Ureter (tissue), 1 donor: ENCODE results near the gene FOXN1. TPM values are rescaled to one million over a fixed set of nuclear protein-coding genes. Genes with fewer than 3 reads are reported as not detected.
"Not testable (repeated sequence)": the region's sequence is repeated elsewhere in the genome, so short reads cannot be mapped to it uniquely, and the experiment has no call there.

Experiments used
- DNase-seq: peaks from one replicate; pipeline ENCODE4 v3.0.0-alpha.2; 2020; ENCODE audit warnings: low spot score
- total RNA-seq: library from RNA; stranded (reverse); gene quantifications from one replicate; pipeline ENCODE4 v1.2.4, GENCODE V29; 2023
- donor health status: DM: yes; HTN: yes; CAD: no.

The FOXN1 gene
- total RNA-seq, 1 donor from 2014 or later = 1.5 TPM

- DNase-seq = no peak
Observed at GRCh38 chr17:28573040-28573380, 66.9 kb downstream of the FOXN1 start.

GRCh38 chr17:28573521-28573920 is 67.4 kb downstream of the FOXN1 start:
- no peak for DNase-seq

DNA sequence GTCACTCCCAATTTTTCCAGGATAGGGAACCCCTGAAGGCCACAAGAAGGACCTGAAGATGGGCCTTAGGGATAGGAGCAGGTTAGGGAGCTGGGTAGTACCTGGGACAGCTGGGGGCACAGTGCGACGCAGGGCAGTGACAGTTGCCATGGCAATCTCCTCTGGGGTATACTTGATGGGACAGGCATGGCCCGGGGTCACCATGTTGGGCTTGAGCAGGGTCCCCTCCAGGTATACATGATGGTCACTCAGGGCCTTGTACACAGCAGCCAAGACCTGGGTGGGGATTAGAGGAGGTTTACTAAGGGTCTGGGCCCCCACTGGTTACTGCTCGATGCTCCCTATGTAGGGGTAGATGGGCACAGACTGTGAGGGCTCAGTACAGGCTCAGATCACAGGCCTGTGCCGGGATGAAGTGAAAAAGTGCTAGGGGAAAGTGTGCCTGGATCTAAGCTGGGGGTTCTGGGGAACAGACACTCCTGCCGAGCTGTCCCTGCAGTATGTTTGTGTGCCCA is 67.9 kb downstream of the FOXN1 start:
- no peak for DNase-seq

DNA sequence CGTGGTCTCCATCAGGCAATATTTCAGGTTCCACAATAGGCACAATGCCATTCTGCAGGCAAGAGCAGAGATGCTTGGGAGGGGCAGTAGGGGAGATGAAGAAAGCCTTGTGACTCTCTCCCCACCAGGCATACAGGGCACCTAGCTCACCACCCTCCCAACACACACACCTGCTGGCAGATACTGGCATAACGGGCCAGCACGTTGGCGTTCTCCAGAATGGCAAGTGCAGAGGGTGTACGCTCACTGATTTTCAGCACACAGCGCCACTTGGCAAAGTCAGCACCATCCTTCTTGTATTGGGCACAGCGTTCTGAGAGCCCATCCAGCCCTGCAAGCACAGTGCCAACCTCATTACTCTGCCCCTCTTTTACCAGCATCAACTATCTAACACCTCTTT is 68.4 kb downstream of the FOXN1 start:
- no peak for DNase-seq

GRCh38 chr17:28575126-28575795 is 69.1 kb downstream of the FOXN1 start:
- no peak for DNase-seq

GRCh38 chr17:28576016-28576415 is 69.9 kb downstream of the FOXN1 start:
- not testable (repeated sequence) for DNase-seq

DNA sequence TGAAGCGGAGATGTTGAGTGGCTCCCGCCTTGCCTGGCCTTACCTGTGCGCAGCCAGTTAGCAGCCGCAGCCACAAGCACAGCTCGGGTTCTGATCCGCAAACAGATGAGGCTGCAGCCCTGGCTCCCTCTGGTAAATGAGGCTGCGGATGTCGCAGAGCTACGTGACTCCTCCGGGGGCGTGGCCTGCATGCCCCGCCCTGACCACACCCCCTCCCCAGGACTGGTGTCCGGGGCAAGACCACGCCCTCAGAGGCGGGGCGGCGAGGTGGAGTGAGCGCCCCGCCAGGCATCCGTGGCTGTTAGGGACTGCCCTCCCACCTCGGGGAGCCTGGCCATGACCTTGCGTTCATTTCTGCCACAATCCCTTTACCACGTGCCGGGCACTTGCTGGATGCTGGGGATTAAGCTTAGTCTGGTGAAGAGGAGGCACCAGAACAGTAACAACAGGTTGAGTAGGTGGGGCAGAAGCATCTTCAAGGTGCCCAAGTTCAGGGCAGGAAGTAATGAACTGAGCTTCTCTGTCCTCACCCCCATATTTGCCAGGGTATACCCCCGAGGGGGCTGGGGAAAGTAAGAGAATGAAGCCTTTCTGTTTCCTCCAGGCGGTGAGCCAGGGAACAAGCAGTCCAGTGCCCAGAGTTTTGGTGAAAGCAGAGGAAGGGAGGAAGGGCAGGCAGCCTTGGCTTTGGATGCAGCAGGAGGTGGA is 70.8 kb downstream of the FOXN1 start, which contains the start of gene ALDOC:
Gene ALDOC, minus strand, starts transcription at position 138 of the 708 bp plus-strand sequence. CDS start 1,363 bp downstream, outside the sequence.
- DNase-seq = peak; percentile 97

DNA sequence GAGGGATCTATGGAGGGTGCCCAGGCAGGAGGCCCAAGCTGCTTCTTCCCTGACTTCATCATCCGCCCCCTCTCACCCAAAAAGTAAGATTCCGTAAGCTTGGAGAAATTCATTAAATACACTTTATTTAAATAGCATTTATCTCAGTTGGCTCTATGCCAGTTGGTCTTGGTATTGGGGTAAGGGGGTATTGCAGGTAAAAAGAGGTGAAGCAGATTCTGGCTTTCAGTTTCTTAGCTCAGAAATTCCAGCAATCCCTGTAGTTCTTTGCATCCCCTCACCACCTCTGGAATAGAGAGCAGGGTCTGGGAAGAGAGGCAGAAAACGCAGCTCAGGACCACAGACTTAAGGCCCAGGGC is 71.3 kb downstream of the FOXN1 start:
- no peak for DNase-seq

DNA sequence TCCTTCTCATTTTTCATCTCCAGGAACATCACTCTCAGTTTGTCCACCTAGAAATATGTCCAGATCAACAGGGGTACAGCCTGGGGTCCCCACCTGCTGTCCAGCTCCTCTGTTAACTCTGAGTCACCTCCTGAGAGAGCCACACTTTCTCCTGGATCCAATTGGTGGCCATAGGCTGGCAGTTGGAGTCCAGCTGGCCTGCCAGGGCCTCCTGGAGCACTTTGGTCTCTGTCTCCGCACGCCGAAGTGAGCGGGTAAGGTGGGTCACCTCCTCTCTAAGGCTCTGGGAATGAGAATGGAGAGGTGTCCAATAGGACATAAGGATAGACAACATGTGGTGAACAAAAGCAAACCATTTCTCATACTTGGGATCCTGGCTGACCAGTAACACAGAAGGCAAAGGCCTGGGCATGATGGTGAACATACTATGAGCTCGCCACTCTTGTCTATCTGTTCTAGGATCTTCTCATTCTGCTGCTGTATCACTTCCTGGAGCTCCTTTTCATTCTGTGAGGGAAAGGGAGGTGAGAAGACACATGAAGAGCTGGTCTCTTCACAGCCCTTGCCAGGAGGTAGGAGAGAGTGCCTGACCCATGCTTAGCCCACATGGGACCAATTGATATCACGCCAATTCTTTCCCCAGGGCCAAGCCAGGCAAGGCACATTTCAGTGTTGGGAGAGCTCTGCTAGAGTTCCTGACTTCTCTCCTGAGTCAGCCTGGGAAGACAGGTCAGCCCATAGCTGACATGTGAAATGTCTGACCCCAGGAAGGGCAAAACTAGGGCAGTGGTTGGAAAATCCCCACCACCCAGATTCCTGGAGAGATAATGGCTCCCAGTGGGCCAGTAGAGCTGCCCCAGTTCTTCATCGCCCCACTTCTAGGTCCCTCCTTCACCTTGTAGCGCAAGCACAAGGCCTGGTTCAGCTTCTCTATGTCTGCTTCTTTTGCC is 72.4 kb downstream of the FOXN1 start:
- no peak for DNase-seq

- no peak for DNase-seq
Observed at GRCh38 chr17:28579526-28579925, 73.4 kb downstream of the FOXN1 start.

- DNase-seq = no peak
Observed at GRCh38 chr17:28580959-28581358, 74.8 kb downstream of the FOXN1 start.

DNA sequence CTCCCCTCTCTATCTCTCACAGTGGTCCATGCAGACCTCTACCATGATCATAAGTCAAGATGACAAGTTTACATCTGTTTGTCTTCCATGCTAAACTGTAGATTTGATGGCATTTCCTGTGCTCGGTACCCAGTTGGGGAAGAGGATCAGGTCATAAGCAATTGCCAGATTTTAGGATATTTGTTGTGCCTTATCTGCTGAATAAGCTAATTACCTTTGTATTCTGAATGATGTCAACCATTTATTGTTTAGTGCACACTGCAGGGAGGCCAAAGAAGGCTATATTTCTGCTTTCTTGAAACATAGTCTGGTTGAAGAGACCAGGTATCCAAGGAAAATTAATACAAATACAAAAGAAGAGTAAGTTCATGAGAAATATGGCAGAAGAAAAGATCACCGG is 76.4 kb downstream of the FOXN1 start:
- no peak for DNase-seq

DNA sequence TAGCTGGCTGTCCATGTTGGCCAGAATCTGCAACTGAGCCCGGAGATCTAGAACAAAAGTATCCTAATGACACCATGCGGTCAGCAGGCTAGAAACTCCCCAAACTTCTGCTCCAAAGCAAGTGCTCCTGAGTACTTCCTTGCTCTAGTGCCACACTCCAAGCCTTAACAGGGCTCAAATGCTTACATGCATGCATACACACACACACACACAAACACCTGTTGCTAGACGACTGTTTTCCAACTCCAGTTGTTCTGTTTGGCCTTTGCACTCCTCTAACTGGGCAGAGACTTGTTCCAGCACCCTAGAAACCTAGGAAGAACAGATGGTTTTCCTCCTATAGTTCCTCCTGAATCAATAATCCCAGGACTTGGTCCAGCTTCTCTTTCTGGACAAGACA is 78.3 kb downstream of the FOXN1 start:
- DNase-seq = no peak

- no peak for DNase-seq
Observed at GRCh38 chr17:28585851-28586250, 79.7 kb downstream of the FOXN1 start.

Other genes starting within 250 kb of the FOXN1 start
- gene TMEM97, start 187.1 kb upstream of the FOXN1 start, total RNA-seq = 237 TPM
- 48.8 TPM for gene IFT20, start 170.9 kb upstream of the FOXN1 start, total RNA-seq
- gene TNFAIP1, start 170.6 kb upstream of the FOXN1 start, total RNA-seq = 55.1 TPM
- 74.6 TPM for gene POLDIP2, start 148.8 kb upstream of the FOXN1 start, total RNA-seq
- gene SEBOX, start 141.1 kb upstream of the FOXN1 start, total RNA-seq = not detected
- gene VTN, start 136.0 kb upstream of the FOXN1 start, total RNA-seq = 1.0 TPM
- 34.7 TPM for gene SARM1, start 134.7 kb upstream of the FOXN1 start, total RNA-seq
- 15.4 TPM for gene SLC46A1, start 100.1 kb upstream of the FOXN1 start, total RNA-seq
- 0.62 TPM for gene SLC13A2, start 32.7 kb upstream of the FOXN1 start, total RNA-seq
- 37.5 TPM for gene UNC119, start 46.3 kb downstream of the FOXN1 start, total RNA-seq
- gene PIGS, start 65.2 kb downstream of the FOXN1 start, total RNA-seq = 52.9 TPM
- 15.7 TPM for gene ALDOC, start 70.5 kb downstream of the FOXN1 start, total RNA-seq
- 8.5 TPM for gene SPAG5, start 92.7 kb downstream of the FOXN1 start, total RNA-seq
- 27.5 TPM for gene RSKR, start 107.8 kb downstream of the FOXN1 start, total RNA-seq
- gene BLTP2, start 138.8 kb downstream of the FOXN1 start, total RNA-seq = 210 TPM
- 49.2 TPM for gene SDF2, start 155.6 kb downstream of the FOXN1 start, total RNA-seq
- 96.9 TPM for gene SUPT6H, start 155.9 kb downstream of the FOXN1 start, total RNA-seq
- gene PROCA1, start 205.5 kb downstream of the FOXN1 start, total RNA-seq = 1.1 TPM
- gene RAB34, start 211.5 kb downstream of the FOXN1 start, total RNA-seq = 82.9 TPM
- 1,937 TPM for gene RPL23A, start 213.6 kb downstream of the FOXN1 start, total RNA-seq
- gene TLCD1, start 219.9 kb downstream of the FOXN1 start, total RNA-seq = 18.1 TPM
- gene NEK8, start 222.4 kb downstream of the FOXN1 start, total RNA-seq = 14.9 TPM
- gene TRAF4, start 237.7 kb downstream of the FOXN1 start, total RNA-seq = 186 TPM